NCI-H460 (cell line): ENCODE measurements around the gene GTF3C2. TPM values are rescaled to one million over a fixed set of nuclear protein-coding genes. Genes with fewer than 3 reads are reported as not detected.
"Not testable (repeated sequence)": the region's sequence is repeated elsewhere in the genome, so short reads cannot be mapped to it uniquely, and the experiment has no call there.

Source experiments
- DNase-seq: peaks from one replicate; pipeline ENCODE4 v3.0.0-alpha.2; 2016; ENCODE audit warnings: low read depth; ENCODE audit errors: extremely low read depth
- total RNA-seq: library from RNA; depleted of rRNA; stranded (reverse); fragments of >200 nt; shearing (Covaris generic); gene quantifications from 2 replicates; pipeline ENCODE4 v1.2.3, GENCODE V29; 2014

Gene GTF3C2
- total RNA-seq, 1 experiment from 2014 or later: 66.5 TPM

DNA sequence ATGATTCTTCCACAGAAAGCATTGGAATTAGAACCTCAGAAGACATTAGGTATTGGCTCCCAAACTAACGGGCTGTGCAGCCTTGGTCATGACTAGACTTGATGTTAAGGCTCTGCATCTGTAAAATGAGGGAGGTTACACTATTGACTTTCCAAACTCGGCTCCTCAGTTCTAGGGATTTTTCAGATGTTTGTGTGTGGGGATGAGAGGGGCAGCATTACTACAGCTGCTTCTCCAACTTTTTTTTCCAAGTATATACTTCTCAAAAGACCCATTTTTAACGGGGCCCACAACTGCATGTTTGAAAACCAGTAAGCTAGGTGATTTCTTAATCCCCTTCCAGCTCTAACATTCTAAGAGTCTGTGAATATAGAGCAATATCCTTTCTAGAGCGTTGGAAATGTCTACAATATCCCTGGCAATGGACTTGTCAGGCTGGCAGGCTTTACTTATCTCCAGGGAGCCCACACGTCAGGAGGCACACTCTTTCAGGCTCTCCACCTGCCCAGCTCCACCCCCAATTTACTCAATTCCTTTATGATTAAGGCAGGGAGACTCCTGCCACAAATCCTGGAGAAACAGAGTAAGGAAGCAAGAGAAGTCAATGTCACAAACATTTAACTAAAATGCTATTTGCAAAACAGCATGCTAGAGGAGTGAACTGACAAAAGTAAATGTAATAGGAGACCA lies 32.8 kb downstream of the GTF3C2 start:
- no peak for DNase-seq

DNA sequence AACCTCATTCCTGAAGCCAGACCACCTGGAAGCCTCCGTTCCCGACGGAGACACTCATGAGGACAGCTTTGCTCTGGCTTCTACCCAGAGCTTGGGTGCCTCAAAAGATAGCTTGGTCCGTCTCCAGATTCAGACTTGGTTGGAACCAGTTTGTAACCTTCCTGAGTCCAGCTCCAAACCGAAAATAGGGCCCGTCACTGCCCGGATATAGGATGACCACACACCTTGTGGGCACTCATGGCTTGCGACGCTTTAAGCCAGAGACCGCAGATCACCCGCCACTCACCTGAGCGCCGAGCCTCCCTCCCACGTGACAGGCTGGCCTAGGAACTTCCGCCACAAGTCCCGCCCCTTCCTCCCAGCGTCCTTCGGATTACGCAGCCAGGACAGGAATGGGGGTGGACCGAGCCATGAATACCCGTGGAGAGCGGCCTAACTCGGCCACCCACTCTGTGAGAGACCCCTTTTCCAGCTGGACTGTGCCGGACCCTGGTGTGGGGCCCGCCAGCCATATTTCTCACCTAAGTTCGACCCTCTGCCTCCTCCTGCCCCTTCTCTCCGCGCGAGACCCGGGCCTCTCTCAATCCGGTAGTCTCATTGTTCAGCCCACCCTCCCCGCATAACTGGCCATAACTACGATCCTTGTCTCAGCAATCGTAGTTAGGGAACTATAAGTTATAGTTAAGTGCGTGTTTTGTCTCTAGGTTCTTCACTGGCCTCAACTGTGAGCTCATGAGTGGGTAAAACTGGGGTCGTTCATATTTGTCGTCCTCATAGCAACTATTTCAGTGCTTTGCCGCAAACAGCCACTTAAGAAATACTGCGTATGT lies 33.6 kb downstream of the GTF3C2 start, which contains the start of gene MPV17:
MPV17 (minus strand) TSS at position 332 of the 830 bp plus-strand sequence. CDS start 580 bp downstream, outside the sequence.
- DNase-seq: peak; percentile 87

DNA sequence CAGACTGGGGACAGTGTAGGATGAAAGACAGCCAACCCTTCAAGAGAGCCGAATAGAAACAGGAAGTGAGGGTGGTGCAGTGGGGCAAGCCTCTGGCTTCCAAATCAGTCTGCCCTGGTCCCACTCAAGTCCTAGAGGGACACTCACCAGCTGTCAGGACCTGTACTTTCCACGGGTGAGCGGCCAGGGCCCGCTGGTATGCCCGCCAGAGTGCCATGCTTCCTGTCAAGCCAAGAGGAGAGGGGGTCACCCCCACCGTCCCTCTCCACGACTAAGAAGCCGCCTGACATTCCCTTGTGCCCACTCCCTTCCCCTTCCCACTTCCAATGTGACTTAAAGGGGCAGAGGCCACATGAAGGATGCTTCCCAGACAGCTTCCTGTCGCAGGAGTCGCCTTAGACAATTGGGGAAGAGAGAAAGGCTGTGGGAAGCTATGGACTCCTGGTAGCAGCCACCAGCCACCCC lies 34.2 kb downstream of the GTF3C2 start:
- DNase-seq: no peak

DNA sequence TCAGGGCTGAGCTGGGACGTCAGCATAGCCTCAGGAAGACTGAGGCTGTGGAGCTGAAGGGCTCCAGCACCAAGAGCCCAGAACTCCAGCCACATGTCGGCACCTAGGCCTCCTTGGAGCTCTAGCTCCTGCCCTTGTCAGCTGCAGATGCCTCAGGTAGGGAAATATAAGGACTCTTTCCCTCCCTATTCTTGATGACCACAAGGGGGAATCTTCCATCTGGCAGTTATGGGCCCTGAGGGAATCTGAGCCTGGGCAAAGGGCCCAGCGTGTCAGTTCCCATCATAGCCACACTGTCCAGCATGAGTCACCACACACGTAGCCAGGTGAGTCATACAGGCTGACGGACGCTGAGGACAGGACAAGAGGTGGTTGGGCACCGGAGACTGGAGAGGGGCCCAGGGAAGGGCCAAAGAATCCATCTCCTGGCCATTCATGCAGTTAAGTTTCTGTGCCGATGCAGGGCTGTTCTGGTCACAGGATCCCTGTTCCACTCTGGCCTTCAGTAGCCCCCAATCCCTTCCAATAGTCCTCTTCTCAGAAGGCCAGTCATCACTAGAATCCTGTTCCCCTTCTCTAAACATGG lies 35.5 kb downstream of the GTF3C2 start:
- peak; percentile 96 for DNase-seq

DNA sequence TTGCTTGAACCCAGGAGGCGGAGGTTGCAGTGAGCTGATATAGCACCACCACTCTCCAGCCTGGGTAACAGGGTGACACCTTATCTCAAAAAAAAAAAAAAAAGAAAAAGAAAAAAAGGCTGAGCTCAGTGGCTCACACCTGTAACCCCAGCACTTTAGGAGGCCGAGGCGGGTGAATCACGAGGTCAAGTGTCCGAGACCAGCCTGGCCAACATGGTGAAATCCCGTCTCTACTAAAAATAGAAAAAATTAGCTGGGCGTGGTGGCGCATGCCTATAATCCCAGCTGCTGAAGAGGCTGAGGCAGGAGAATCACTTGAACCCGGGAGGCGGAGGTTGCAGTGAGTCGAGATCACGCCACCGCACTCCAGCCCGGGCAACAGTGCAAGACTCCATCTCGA lies 36.7 kb downstream of the GTF3C2 start:
- not testable (repeated sequence) for DNase-seq

DNA sequence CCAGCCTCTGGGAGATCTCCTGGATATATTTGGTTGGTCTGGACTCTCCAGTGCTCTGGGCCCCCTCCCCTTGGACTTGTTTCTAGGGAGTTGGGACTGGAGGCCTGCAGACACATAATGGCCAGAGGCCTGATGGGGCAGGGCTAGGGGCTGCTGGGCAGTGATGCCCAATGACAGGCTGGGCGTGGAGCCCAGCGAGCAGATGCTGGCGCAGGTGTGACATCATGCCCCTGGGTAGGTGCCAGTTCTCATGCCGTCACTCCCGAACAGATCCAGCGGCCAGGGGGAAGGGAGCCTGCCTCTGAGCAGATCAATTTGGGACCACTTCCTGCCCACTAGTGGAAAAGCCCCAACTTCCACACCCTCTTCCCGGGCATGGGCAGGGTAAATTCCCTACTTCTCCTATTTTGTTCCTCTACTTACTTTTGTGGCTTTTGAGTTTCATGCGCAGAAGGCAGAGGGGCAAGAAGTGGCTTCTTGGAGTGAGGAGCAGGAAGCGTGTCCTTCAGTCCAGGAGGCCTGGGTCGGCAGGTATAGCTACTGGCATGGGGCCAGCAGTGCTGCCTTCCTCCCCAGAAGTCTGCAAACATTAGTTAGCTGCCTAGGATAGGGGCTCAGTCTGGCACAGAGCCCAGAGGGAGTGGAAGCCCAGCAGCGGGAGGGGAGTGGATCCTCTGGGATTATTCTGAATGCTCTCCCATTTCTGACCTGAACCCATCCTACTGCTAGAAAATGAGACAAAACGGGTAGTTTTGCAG lies 39.7 kb downstream of the GTF3C2 start:
- no peak for DNase-seq

DNA sequence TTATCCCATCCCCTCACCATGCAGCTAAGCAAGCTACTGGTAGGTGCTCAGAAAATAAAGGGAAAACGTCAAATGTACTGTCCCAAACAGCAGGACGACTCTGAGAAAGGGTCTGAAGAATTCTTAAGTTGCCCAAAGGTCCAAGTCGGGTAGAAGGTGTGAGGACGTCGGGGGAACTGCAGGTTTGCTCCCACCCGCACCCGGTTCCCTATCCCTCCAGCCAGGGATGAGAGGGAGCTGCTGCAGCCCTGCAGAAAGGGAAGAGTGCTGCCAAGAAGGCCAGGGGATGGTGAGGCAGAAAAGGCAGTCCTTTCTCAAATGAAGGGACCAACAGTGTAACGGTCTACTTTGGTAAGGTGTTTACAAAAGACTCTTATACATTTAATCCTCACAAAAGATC lies 41.4 kb downstream of the GTF3C2 start:
- no peak for DNase-seq

DNA sequence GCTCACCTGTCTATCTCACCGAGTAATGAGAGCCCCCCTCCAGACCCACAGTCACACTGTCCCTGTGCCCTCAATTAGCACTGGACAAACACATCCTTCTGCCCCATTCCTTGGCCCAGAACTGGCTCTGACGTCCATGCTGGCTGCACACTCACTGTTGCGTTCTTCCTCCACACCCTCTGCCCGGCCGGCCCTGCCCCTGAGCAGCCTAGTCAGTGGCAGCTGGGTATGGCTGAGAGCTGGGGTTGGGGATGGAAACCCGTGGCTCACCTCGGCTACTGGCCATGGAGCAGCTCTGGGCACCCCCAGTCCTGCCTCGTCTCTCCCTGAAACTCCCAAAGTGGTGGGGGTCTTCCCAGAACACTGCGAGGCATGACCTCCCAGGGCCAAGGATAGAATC lies 41.9 kb downstream of the GTF3C2 start:
- DNase-seq: no peak

DNA sequence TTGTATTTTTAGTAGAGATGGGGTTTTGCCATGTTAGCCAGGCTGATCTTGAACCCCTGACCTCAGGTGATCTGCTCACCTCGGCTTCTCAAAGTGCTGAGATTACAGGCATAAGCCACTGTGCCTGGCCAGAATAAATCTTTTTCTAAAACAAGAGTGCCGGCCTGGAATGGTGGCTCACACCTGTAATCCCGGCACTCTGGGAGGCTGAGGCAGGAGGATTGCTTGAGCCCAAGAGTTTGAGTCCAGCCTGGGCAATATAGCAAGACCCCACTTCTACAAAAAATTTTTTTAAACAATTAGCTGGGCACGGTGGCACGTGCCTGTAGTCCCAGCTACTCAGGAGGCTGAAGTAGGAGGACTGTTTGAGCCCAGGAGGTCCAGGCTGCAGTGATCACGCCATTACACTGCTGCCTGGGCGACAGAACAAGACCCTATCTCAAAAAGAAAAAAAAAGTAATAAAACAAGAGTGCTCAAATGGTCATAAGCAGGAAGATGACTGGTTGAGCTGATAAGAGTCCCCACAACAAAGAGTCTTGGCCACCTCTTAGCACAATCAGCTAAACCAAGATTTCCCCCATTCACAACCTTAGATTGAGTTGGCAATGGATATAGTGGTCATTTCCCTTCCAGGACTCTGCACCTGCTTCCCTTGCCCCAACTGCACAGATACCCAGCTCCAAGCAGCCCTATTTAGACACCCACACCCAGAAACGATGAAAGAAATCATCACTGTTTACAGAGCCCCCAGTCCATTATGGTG lies 42.5 kb downstream of the GTF3C2 start:
- no peak for DNase-seq

DNA sequence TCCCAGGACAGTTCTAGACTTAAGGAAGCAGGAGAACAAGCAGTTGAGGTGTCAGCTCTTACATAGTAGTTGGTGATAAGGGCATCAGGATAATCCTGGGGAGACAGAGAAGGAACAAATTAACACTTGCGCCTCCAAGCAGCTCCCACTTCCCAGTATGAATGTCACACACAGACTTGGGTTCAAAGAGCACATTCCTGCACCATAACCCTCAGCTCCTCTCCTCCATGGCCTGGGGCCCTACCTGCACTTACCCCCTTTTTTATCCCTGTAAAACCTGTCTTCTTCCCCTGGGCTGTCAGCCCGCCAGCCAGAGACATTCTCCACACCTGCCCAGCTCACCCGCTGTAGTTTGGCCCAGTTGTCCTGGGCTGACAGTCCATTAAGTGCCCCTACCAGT lies 44.4 kb downstream of the GTF3C2 start:
- no peak for DNase-seq

DNA sequence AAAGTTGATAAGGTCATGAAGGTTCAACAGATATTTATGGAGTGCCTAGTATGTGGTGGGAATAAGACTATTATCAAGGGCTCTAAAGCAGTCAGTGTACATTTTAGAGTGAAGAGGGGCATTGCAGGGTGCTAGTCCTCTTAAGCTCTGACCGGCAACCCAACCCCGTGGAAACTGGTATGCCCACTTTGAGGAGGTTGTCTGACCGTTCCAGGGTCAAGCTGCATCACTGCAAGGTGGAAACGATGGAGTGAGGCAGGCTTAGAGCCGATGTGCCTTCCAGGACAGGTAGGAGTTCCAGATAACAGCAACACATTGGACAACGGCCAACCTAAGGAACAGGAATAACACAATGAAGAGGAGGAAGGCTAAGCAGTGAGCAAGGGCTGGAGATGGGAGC lies 46.9 kb downstream of the GTF3C2 start:
- no peak for DNase-seq

DNA sequence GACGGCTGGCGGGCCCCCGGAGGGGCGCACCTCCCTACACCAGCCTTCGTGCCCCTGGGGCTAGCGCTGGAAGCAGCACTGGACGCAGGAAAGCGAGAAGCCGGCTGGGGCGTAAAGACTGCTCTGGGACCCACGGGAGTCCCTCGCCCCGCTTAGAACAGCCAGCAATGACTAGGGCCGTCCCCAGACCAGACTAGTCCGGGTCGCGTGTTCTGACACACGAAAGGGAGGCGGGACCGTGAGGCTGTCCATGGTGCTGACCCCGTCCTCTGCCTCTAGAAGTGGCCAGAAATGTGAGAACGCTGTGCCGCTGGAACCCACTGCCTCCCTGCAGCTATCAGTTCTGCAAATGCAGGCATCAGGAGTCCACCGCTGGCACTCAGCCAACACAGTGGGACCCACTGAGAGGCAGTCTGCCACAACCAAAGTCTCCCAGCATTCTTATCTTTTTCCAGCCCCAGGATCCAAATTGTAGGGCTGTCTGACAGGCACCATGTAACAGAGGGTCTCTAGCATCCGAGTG lies 48.1 kb downstream of the GTF3C2 start, which contains the start of gene UCN:
UCN (minus strand) TSS at position 87 of the 523 bp plus-strand sequence. CDS start 550 bp downstream, outside the sequence.
- no peak for DNase-seq

DNA sequence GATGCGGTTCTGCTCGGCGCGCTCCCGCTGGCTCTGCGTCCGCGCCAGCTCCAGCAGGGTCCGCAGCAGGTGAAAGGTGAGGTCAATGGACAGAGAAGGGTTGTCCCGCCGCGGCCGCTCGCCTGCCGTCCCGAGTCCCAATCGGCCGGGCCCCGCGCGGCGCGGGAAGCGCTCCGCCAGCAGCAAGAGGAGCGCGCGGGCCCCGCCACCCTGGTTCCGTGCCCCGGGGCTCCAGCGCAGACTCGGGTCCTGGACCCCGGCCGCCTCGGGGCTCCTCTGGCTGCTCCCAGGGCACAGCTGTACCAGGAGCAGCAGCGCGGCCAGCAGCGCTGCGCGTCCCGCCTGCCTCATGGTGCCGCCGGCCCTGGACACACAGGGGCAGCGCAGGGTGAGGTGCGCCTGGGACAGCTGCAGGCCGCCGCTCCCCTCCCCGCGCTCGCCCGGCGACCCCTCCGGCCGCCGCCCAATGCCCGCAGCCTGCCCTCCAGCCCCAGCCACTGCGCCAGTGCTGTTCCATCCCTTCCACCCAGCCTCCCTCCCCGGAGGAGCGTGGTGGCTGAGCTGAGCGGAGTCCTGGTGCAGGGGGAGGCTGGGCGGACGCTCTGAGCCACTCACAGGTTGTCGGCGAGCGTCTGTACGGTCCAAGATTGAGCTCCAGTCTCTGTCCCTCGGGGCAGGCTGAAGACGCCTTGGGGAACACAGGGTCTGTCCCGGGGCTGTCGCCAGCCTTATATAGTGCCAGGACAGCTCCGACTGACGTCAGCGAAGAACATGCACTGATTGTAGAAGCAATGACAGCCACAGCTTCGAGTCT lies 48.8 kb downstream of the GTF3C2 start:
- no peak for DNase-seq

DNA sequence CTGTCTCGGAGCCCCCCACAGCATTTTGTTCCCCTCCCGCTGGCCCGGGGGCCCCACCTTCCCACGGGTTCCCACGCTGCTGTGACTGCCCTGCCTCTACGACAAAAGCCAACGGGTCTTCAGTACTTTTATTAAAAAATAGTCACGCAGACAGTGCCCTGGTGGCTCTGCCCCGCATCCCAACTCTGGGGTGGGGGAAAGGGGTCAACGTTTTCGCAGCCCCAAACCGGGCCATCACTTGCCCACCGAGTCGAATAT lies 49.3 kb downstream of the GTF3C2 start:
- no peak for DNase-seq

DNA sequence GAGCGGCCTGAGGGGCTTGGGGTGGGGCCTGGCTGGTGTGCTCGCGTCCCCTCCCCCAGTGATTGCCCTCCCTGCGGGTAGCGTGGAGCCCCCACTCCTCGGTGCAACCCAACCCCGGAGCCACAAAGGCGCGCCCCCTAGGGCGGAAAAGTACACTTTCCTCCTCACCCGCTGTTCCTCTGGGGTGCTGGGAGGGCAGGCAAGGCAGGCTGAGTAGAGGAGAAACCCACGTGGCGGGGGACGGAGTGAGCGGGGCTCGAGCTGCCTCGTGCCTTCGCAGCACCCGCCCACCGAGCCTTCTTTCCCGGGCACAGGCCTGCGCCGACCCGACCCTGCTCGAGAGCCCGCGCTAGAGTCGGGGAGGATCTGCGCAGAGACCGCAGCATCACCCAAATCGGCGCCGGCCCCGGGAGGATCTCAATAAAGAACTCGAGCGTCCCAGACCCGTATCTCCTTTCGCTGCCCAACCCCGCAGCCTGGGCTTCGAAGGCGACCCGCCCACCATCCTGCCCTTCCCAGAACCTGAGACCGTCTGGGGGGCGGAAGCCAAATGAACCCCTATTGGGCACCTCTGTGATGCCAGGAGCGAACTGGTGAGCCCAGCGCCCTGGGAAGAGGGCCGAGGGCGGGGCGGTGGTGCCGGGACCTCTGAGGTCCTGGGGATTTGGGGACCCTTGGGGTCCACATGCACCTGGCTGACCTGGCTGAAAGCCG lies 49.8 kb downstream of the GTF3C2 start:
- DNase-seq: no peak

DNA sequence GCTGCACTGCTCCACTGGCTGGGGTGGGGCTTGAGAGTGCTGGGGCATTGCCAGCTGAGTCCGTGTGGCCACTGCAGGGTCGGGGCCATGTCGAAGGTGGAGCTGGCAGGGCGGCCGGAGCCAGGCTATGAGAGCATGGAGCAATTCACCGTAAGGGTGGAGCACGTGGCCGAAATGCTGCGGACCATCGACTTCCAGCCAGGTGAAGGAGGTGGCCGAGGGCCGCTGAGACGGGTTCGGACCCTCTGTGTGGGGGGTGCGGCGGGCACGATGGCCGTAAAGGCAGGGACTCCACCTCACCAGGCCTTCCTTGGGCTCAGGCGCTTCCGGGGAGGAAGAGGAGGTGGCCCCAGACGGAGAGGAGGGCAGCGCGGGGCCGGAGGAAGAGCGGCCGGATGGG lies 50.4 kb downstream of the GTF3C2 start:
- DNase-seq: no peak

DNA sequence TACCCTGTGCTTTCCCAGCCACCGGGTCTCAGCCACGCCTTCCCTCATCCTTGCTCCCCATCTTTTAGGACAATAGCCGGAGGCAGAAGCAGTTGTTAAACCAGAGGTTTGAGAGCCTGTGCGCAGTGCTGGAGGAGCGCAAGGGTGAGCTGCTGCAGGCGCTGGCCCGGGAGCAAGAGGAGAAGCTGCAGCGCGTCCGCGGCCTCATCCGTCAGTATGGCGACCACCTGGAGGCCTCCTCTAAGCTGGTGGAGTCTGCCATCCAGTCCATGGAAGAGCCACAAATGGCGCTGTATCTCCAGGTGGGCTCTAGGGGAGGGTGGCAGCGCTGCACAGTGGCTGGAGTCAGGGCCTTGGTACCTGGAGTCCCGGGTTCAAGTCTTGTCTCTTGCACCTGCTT lies 51.0 kb downstream of the GTF3C2 start:
- DNase-seq: no peak

DNA sequence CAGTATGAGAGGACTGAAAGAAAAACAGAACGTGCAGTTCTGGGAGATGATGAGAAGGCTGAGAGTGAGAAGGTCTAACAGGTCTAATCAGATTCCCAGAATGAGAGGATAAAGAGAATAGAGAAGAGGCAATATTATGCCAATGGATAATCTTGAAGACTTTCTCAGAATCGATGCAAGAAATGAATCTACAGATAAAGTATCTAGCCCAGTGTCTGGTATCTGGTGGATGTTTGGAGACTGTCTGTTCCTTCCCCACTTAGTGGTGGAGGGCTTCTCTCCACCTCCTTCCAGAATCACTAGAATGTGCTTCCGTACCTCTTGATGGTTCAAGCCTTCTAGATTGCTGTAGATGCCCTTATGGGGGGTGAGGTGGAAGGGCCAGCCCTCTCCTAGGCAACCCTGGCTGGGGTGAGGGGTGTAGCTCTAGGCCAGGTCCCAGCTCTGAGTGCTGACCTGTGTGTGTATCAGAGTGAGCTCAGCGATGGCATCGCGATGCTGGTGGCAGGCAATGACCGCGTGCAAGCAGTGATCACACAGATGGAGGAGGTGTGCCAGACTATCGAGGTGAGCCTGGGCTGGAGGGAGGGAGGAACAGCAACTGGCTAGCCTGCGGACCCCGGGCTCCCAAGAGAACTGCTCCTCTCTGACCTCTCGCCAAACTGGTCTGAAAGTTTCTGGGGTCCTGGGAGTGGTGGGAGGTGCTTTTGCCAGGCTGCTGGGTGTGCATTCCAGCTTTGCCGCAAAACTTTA lies 51.9 kb downstream of the GTF3C2 start:
- DNase-seq: no peak
